Stomach (tissue), 9 donors: ENCODE results near the gene WDR26. TPM values are rescaled to one million over a fixed set of nuclear protein-coding genes. Genes with fewer than 3 reads are reported as not detected.

Source experiments
- DNase-seq, 2 donors: peaks; one replicate each; pipeline versions ENCODE4 v3.0.0 to v3.0.0-alpha.2; 2013 to 2019
- H3K27ac ChIP-seq, 5 donors: fragments of 200-600 bp in 4 of 5; sonication (generic) in 4 of 5; one replicate each; pipeline ENCODE4 v1.5.1; 2013 to 2019; ENCODE audit warnings: mild to moderate bottlenecking in 1 of 5, moderate library complexity in 1 of 5
- H3K27me3 ChIP-seq, 3 donors: fragments of 200-600 bp; sonication (generic); one replicate each; pipeline ENCODE4 v1.5.1; 2017 to 2019; ENCODE audit warnings: mixed run types in 1 of 3
- H3K36me3 ChIP-seq, 4 donors: fragments of 200-600 bp; sonication (generic); 1 replicate in 3 of 4; 2 replicates in 1 of 4; pipeline ENCODE4 v1.5.1; 2016 to 2019
- H3K4me1 ChIP-seq, 4 donors: fragments of 200-600 bp; sonication (generic); one replicate each; pipeline ENCODE4 v1.5.1; 2016 to 2019
- H3K4me3 ChIP-seq, 4 donors: fragments of 200-600 bp; sonication (generic) in 3 of 4; one replicate each; pipeline ENCODE4 v1.5.1; 2016 to 2019; ENCODE audit warnings: mild to moderate bottlenecking in 1 of 4
- H3K9me3 ChIP-seq, 4 donors: fragments of 200-600 bp; sonication (generic); one replicate each; pipeline ENCODE4 v1.5.1; 2016 to 2019
- EP300 ChIP-seq: sonication (generic); formaldehyde crosslinking; IDR thresholded peaks from one replicate; pipeline ENCODE4 v1.6.1; 2017; ENCODE audit warnings: antibody characterized with exemption
- POLR2A ChIP-seq, 4 donors: fragments of 450-650 bp; IDR thresholded peaks; one replicate each; pipeline ENCODE4 v1.6.1; 2016; ENCODE audit warnings: antibody characterized with exemption in 4 of 4, control low read depth in 2 of 4, mild to moderate bottlenecking in 1 of 4, moderate library complexity in 1 of 4
- POLR2AphosphoS5 ChIP-seq, 3 donors: sonication (generic); formaldehyde crosslinking; IDR thresholded peaks; one replicate each; pipeline ENCODE4 v1.6.1; 2016; ENCODE audit warnings: antibody characterized with exemption in 3 of 3
- WGBS, 5 donors: extraction: QIAGEN DNeasy Blood & Tissue Kit in 3 of 5; methylation state at CpG; one replicate each; pipeline versions ENCODE4 v1.1.5 to v1.1.7; 2013 to 2018; 5-methylcytosine and 5-hydroxymethylcytosine counted together
- intact Hi-C: fragments of 100-400 bp; cut with DNase I; formaldehyde crosslinking; loops from one replicate; pipeline ENCODE4 v1.15.1; 2023; ENCODE audit warnings: low total_unique reads
- polyA plus RNA-seq, 3 donors: library from polyadenylated mRNA; stranded (reverse); fragments of 200-250 nt; gene quantifications; one replicate each; pipeline ENCODE4 v1.2.3, GENCODE V29; 2013
- total RNA-seq, 5 donors: library from RNA; depleted of rRNA; stranded (reverse); fragments of >200 nt; gene quantifications; one replicate each; pipeline versions ENCODE4 v1.1.0 to v1.2.3, GENCODE V29; 2014 to 2016
- TF ChIP-seq, protein P1 (sequence below), 7 experiments: fragments of 450-650 bp in 4 of 7; fragments of 200-600 bp in 3 of 7; sonication (generic) in 3 of 7; IDR thresholded peaks; one replicate each; pipeline ENCODE4 v1.5.1; 2016 to 2019; ENCODE audit warnings: antibody characterized with exemption in 7 of 7, control low read depth in 2 of 7, mild to moderate bottlenecking in 1 of 7
- donor health status: healthy with polysubstance abuse.
- donor health status: Bipolar disorder and iron deficiency.
- donor health status: healthy.

Gene WDR26
- total and polyA plus RNA-seq, 8 donors, result 17.0 to 154 (median 26.0) TPM

DNA sequence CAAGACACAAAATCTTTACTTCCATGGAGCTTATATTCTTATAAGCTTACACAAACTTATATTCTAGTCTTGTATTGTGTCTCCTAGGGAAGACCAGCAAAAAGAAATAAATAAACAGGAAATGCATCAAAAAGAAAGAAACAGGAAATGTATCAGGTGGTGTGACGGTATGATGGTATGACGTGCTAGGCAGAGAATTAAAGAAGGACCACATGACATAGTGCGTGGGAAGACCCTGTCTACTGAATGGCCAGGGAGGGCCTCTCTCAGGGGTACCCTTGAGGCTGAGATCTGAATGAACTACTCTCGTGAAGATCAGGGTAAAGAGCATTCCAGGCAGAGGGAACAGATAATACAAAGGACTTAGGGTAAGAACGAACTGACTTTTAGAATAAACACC is 15.6 kb upstream of the WDR26 start:
- Histone ChIP-seq H3K9me3 (no peaks in the 10 kb centered on the region), H3K27me3 (no peaks in the 10 kb centered on the region), H3K4me3 (no peak overlapping the region), H3K27ac (no peak overlapping the region), H3K4me1 (peaks cover 0 to 24% (median 3%) of the 10 kb centered on the region in 4 donors), H3K36me3 (no peaks in the 10 kb centered on the region)
- intact Hi-C loops, result loop anchor here (10.0 kb wide), 1 partner anchor 335 kb away; the partner anchor contains the start of gene FBXO28
- WGBS, 5 donors, result 75 to 83% (median 81%) methylated on average over 5 of the region's 5 CpGs
- TF ChIP-seq EP300 (no peak), POLR2AphosphoS5 (IDR thresholded peaks at IDR 0.05) (no peak)
- no peak for DNase-seq

DNA sequence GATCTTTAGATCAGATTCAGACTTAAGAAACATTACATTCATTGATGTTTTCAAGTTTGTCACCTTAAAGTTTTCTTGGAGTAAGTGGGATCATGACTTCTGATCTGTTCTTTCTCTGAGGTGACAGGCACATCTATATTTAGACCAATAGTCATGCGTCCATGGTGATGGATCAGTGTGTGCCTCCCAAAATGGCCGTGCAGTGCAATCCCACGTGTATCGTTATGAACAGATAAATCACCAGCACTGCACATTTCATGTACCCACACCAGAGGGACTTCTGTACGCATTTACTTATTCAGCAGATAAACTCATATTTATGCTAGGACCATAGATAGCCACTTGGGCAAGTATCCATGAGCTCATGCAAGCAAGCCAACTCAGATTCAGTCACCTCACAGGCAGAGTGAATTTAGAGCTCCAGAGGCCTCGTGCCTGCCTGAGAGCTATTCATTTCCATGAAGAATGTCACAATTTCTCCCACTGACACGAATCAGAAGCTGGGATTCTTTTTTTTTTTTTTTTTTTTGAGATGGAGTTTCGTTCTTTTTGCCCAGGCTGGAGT is 13.9 kb upstream of the WDR26 start:
- Histone ChIP-seq H3K9me3 (no peaks in the 10 kb centered on the region), H3K4me1 (peaks cover 0 to 10% (median 3%) of the 10 kb centered on the region in 4 donors), H3K27ac (no peak overlapping the region), H3K27me3 (no peaks in the 10 kb centered on the region), H3K36me3 (no peaks in the 10 kb centered on the region), H3K4me3 (no peak overlapping the region)
- DNase-seq, result no peak
- 64 to 86% (median 72%) methylated on average over 8 of the region's 8 CpGs for WGBS, 5 donors
- no peak for TF ChIP-seq EP300
- TF ChIP-seq, protein P1, sequence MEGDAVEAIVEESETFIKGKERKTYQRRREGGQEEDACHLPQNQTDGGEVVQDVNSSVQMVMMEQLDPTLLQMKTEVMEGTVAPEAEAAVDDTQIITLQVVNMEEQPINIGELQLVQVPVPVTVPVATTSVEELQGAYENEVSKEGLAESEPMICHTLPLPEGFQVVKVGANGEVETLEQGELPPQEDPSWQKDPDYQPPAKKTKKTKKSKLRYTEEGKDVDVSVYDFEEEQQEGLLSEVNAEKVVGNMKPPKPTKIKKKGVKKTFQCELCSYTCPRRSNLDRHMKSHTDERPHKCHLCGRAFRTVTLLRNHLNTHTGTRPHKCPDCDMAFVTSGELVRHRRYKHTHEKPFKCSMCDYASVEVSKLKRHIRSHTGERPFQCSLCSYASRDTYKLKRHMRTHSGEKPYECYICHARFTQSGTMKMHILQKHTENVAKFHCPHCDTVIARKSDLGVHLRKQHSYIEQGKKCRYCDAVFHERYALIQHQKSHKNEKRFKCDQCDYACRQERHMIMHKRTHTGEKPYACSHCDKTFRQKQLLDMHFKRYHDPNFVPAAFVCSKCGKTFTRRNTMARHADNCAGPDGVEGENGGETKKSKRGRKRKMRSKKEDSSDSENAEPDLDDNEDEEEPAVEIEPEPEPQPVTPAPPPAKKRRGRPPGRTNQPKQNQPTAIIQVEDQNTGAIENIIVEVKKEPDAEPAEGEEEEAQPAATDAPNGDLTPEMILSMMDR (IDR thresholded peaks at IDR 0.05), result no peak
- TF ChIP-seq POLR2A (IDR thresholded peaks at IDR 0.05), result no peak
- no peak for TF ChIP-seq POLR2AphosphoS5 (IDR thresholded peaks at IDR 0.05)
- intact Hi-C loops, result no loop called here

DNA sequence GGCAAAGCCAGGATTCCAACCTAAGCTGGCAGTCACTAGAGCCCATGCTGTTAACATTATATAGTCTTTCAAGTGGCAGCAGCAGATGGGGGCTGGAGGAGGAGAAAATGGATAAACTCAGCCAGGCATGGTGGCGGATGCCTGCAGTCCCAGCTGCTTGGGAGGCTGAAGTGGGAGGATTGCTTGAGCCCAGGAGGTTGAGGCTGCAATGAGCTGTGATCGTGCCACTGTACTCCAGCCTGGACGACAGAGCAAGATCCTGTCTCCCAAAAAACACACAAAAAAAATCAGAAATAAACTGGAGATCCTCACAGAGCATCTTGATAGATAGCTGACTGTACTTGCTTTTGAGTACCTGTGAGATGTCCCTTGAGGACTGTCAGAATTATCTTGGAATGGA is 13.4 kb upstream of the WDR26 start:
- WGBS, 5 donors, result 94 to 100% (median 95%) methylated on average over 3 of the region's 3 CpGs
- TF ChIP-seq, protein P1 (IDR thresholded peaks at IDR 0.05), result no peak
- no peak overlapping the region for H3K27ac ChIP-seq

DNA sequence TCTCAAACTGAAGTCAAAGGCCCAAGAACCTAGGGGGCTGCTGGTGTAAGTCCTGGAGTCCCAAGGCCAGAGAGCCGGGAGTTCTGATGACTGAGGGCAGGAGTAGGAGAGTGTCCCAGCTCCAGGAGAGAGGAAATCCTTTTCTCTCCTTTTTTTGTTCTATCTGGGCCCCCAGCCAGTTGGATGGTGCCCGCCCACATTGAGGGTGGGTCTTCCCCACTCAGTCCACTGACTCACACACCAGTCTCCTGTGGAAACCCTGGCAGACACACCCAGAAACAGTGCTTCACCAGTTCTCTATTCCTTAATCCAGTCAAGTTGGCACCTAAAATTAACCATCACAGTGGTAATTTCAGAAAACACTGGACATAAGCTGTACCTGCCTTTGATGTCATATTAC is 12.7 kb upstream of the WDR26 start:
- no peaks in the 10 kb centered on the region for H3K27me3 ChIP-seq
- no peak for DNase-seq
- H3K4me1 ChIP-seq, result peaks cover 0 to 10% (median 3%) of the 10 kb centered on the region in 4 donors
- H3K36me3 ChIP-seq, result peaks cover 0 to 7% (median 0%) of the 10 kb centered on the region in 4 donors
- H3K9me3 ChIP-seq, result no peaks in the 10 kb centered on the region
- 49 to 83% (median 69%) methylated on average over 2 of the region's 2 CpGs for WGBS, 5 donors
- TF ChIP-seq POLR2AphosphoS5 (IDR thresholded peaks at IDR 0.05) (no peak), EP300 (no peak), POLR2A (IDR thresholded peaks at IDR 0.05) (no peak)
- TF ChIP-seq, protein P1 (IDR thresholded peaks at IDR 0.05), result no peak
- H3K4me3 ChIP-seq, result no peak overlapping the region
- intact Hi-C loops, result no loop called here
- H3K27ac ChIP-seq, result peak overlapping the region in 1 of 5 donors; percentile 5

More for the DNA sequence above, 13.4 kb upstream of the WDR26 start:
- H3K9me3 ChIP-seq, result no peaks in the 10 kb centered on the region
- H3K4me3 ChIP-seq, result no peak overlapping the region
- no peak for DNase-seq
- H3K4me1 ChIP-seq, result peaks cover 0 to 10% (median 3%) of the 10 kb centered on the region in 4 donors
- H3K27me3 ChIP-seq, result no peaks in the 10 kb centered on the region
- H3K36me3 ChIP-seq, result peaks cover 0 to under 1% (median 0%) of the 10 kb centered on the region in 4 donors
- intact Hi-C loops, result no loop called here

DNA sequence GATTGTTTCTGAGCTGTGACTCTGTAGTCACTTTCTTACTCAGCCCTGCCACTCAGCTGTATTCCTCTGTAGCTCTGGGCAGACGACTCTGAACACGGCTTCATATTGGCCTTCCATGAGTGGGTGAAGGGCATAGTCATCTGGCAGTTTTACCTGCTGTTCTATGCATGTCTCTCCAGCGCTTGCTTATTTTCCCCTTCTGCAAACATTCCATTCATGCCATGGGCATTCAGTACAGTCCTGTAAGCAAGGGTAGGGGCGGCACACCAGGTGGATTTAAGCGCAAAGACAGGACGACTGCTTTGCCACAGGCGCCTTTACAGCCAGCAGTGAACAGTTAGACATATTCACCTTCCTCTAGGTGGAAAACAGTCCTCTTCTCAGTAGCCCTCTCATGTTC is 4.4 kb upstream of the WDR26 start:
- TF ChIP-seq, protein P1 (IDR thresholded peaks at IDR 0.05), result no peak
- TF ChIP-seq EP300 (no peak), POLR2A (IDR thresholded peaks at IDR 0.05) (no peak), POLR2AphosphoS5 (IDR thresholded peaks at IDR 0.05) (no peak)
- intact Hi-C loops, result no loop called here
- Histone ChIP-seq H3K4me3 (no peak overlapping the region), H3K36me3 (peaks cover 0 to 19% (median 9%) of the 10 kb centered on the region in 4 donors), H3K27ac (no peak overlapping the region), H3K9me3 (no peaks in the 10 kb centered on the region), H3K4me1 (peaks cover 13 to 23% (median 19%) of the 10 kb centered on the region in 4 donors), H3K27me3 (no peaks in the 10 kb centered on the region)
- DNase-seq, result peak in 1 of 2 donors; percentile 46
- 41 to 60% (median 52%) methylated on average over 7 of the region's 7 CpGs for WGBS, 5 donors
